ENCODE measurements around the gene PIH1D2. TPM values are rescaled to one million over a fixed set of nuclear protein-coding genes. Genes with fewer than 3 reads are reported as not detected.

The PIH1D2 gene
- total and polyA plus RNA-seq, 2 donors (not counting 1 experiment from before 2014, with no cell fraction given): 0.06 to 0.67 TPM

GRCh38 chr11:112085822-112086421 is 12.1 kb upstream of the PIH1D2 start:
- intact Hi-C loops (cut with micrococcal nuclease): loop anchor here (1.0 to 2.0 kb wide), 7 partner anchors 12 to 1687 kb away; partner anchors contain the start of genes ALG9, CFAP68, DLAT and FDXACB1
- peak overlapping the region; percentile 91 for H2AFZ ChIP-seq (ENCODE audit: insufficient read depth, low read depth, low read length, poor library complexity, severe bottlenecking)
- peaks cover 42% of the 10 kb centered on the region for H3K4me1 Mint-ChIP-seq

More at GRCh38 chr11:112085822-112086421, 12.1 kb upstream of the PIH1D2 start:
- Mint-ChIP-seq H3K27ac (peak overlapping the region; percentile 93), H3K4me3 (peak overlapping the region; percentile 89), H3K27me3 (no peaks in the 10 kb centered on the region), H3K9me3 (ENCODE audit: insufficient read depth) (no peaks in the 10 kb centered on the region)
- DNase-seq: no peak
- Histone ChIP-seq H3K27ac (ENCODE audit: low read length in 2 of 2) (peak overlapping the region; percentile 77 to 91), H3K27me3 (replicated peaks in 1 of 4; ENCODE audit: control extremely low read depth in 1 of 4, control insufficient read depth in 3 of 4, insufficient read depth in 4 of 4, low read length in 3 of 4) (no peaks in the 10 kb centered on the region), H3K4me1 (ENCODE audit: control insufficient read depth in 2 of 2, insufficient read depth in 2 of 2, low read length in 2 of 2) (peaks cover 18 to 21% of the 10 kb centered on the region in 2 donors), H3K4me3 (ENCODE audit: control extremely low read depth in 1 of 5, extremely low read depth in 1 of 5, insufficient read depth in 1 of 5, low read depth in 2 of 5, low read length in 4 of 5) (peak overlapping the region; percentile 73 to 100 (median 97)), H3K4me2 (replicated peaks; ENCODE audit: low read depth, low read length, poor library complexity, severe bottlenecking) (peak overlapping the region; percentile 91), H3K9me3 (ENCODE audit: control extremely low read depth in 1 of 3, control insufficient read depth in 2 of 3, insufficient read depth in 1 of 3, low read length in 2 of 3) (no peaks in the 10 kb centered on the region), H3K9ac (ENCODE audit: low read length) (peak overlapping the region; percentile 93), H3K79me2 (ENCODE audit: control insufficient read depth, insufficient read depth, low read length) (peaks cover 43% of the 10 kb centered on the region), H4K20me1 (ENCODE audit: control insufficient read depth, insufficient read depth, low read length, poor library complexity, severe bottlenecking) (no peaks in the 10 kb centered on the region), H3K36me3 (replicated peaks in 1 of 2; ENCODE audit: control extremely low read depth in 1 of 2, control insufficient read depth in 1 of 2, extremely low read depth in 1 of 2, insufficient read depth in 2 of 2, low read length in 1 of 2) (peaks cover 1 to 53% of the 10 kb centered on the region in 2 experiments)
- 4% methylated on average over 10 of the region's 19 CpGs for WGBS (ENCODE audit: insufficient coverage)
- ChIA-PET CTCF (interaction anchor here (0.6 to 2.0 kb wide), 8 partner anchors 10 to 215 kb away, joined by 3 to 6 read pairs (median 4); no protein-coding TSS in a partner anchor), POLR2A (interaction anchor here (1.0 to 1.4 kb wide), 3 partner anchors 11 to 215 kb away, joined by 3 to 4 read pairs (median 4); partner anchors contain the start of genes ALG9 and NKAPD1)
- no peak for ATAC-seq (ENCODE audit: low read depth)
- TF ChIP-seq EZH2 (IDR thresholded peaks at IDR 0.05; ENCODE audit: borderline replicate concordance, insufficient read depth, low read depth, low read length, poor library complexity, severe bottlenecking): no peak
- TF ChIP-seq CTCF (IDR thresholded peaks at IDR 0.05): no peak
